Ramos (cell line): ENCODE results near the gene RTP5.
"Not testable (repeated sequence)": the region's sequence is repeated elsewhere in the genome, so short reads cannot be mapped to it uniquely, and the experiment has no call there.

Experiments
- in situ Hi-C: fragments of 300-500 bp; cut with MboI; formaldehyde crosslinking; loops from one replicate; pipeline ENCODE4 v1.14.3; 2022; ENCODE audit warnings: low sequenced_read_pairs; ENCODE audit not compliant: unreplicated experiment

RTP5 gene

GRCh38 chr2:241868661-241869081 lies 858 bp upstream of the RTP5 start:
- in situ Hi-C loops: no loop called here

GRCh38 chr2:241870081-241870541 lies 582 bp downstream of the RTP5 start:
- in situ Hi-C loops: no loop called here

GRCh38 chr2:241870611-241871537 lies 1.3 kb downstream of the RTP5 start:
- in situ Hi-C loops: no loop called here

- in situ Hi-C loops: no loop called here
Observed at GRCh38 chr2:241871538-241872312, 2.2 kb downstream of the RTP5 start.

GRCh38 chr2:241872313-241872642 lies 2.7 kb downstream of the RTP5 start:
- in situ Hi-C loops: no loop called here

- in situ Hi-C loops: no loop called here
Observed at GRCh38 chr2:241873081-241873802, 3.7 kb downstream of the RTP5 start.

- in situ Hi-C loops: no loop called here
Observed at GRCh38 chr2:241873803-241874110, 4.2 kb downstream of the RTP5 start.

- in situ Hi-C loops: no loop called here
Observed at GRCh38 chr2:241874277-241874925, 4.9 kb downstream of the RTP5 start.

- in situ Hi-C loops: not testable (repeated sequence)
Observed at GRCh38 chr2:241875754-241876527, 6.4 kb downstream of the RTP5 start.

- in situ Hi-C loops: no loop called here
Observed at GRCh38 chr2:241876528-241877196, 7.1 kb downstream of the RTP5 start.

GRCh38 chr2:241877197-241877685 lies 7.7 kb downstream of the RTP5 start:
- in situ Hi-C loops: no loop called here

- in situ Hi-C loops: no loop called here
Observed at GRCh38 chr2:241877989-241878970, 8.8 kb downstream of the RTP5 start.

GRCh38 chr2:241879326-241879725 lies 9.8 kb downstream of the RTP5 start:
- in situ Hi-C loops: no loop called here

GRCh38 chr2:241880311-241881073 lies 11.0 kb downstream of the RTP5 start:
- in situ Hi-C loops: no loop called here

GRCh38 chr2:241882091-241882625 lies 12.6 kb downstream of the RTP5 start:
- in situ Hi-C loops: no loop called here

GRCh38 chr2:241884951-241885290 lies 15.4 kb downstream of the RTP5 start:
- in situ Hi-C loops: no loop called here
